ENCODE results near the gene COMT. TPM values are rescaled to one million over a fixed set of nuclear protein-coding genes. Genes with fewer than 3 reads are reported as not detected.
"Not testable (repeated sequence)": the region's sequence is repeated elsewhere in the genome, so short reads cannot be mapped to it uniquely, and the experiment has no call there.

Gene COMT
- total RNA-seq, 2 experiments from 2014 or later, result 76.1 to 79.6 TPM

GRCh38 chr22:19931514-19931913 is 10.1 kb upstream of the COMT start:
- Mint-ChIP-seq H3K36me3 (peaks cover 14% of the 10 kb centered on the region), H3K4me1 (no peaks in the 10 kb centered on the region), H3K4me3 (no peak overlapping the region), H3K9me3 (peaks cover 13% of the 10 kb centered on the region), H3K27ac (no peak overlapping the region), H3K27me3 (no peaks in the 10 kb centered on the region)
- DNase-seq, result no peak

DNA sequence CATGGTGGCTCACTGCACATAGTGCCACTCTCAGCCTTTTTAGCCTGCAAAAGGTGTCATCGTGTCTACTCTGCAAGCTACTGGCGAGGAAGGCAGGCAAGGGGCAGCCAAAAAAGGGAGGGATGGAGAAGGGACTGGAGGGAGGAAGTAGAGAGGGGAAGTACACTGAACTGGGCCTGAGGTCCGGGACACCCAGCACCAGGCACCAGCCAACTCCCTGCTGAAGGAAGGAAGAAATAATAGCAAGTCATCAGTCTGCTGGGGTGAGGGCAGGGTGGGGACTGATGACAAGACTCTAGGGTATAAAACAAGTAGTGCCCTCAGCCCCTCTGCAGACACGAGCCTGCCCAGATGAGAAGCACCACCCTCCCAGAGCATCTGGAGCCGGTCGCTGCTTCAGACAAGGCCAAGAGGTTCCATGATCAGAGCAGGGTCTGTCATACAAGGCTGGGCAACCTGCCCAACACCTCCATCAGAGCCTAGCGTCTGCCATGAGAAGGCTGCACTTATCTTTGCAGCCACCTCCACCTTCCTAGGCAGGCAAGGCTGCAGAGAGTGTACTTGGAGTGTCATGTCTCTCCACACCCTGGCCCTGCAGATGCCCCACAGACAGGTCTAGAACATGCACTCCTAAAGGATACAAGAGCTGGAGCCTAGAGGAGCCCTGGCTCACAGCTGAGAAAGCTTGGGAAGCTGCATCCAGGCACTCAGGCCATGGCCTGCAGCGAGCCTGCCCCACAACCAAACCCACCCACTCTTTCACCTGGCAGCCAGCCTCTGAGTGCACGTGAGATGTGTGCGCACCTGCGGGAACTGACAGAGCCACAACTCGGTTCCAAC is 9.0 kb upstream of the COMT start:
- Mint-ChIP-seq H3K4me1 (no peaks in the 10 kb centered on the region), H3K36me3 (peaks cover 25% of the 10 kb centered on the region), H3K27me3 (no peaks in the 10 kb centered on the region), H3K4me3 (no peak overlapping the region), H3K9me3 (peaks cover 16% of the 10 kb centered on the region), H3K27ac (no peak overlapping the region)
- DNase-seq, result no peak

- Mint-ChIP-seq H3K27ac (no peak overlapping the region), H3K36me3 (peaks cover 29% of the 10 kb centered on the region), H3K4me1 (no peaks in the 10 kb centered on the region)
Measured at GRCh38 chr22:19933341-19934241, 8.0 kb upstream of the COMT start.

GRCh38 chr22:19935123-19935718 is 6.4 kb upstream of the COMT start:
- Mint-ChIP-seq H3K9me3 (peaks cover 16% of the 10 kb centered on the region), H3K36me3 (peaks cover 29% of the 10 kb centered on the region)
- DNase-seq, H3K27ac Mint-ChIP-seq, H3K4me1 Mint-ChIP-seq, H3K4me3 Mint-ChIP-seq, H3K27me3 Mint-ChIP-seq: not testable (repeated sequence)

More at GRCh38 chr22:19933341-19934241, 8.0 kb upstream of the COMT start:
- H3K27me3 Mint-ChIP-seq, result no peaks in the 10 kb centered on the region
- no peak overlapping the region for H3K4me3 Mint-ChIP-seq
- H3K9me3 Mint-ChIP-seq, result peaks cover 16% of the 10 kb centered on the region
- no peak for DNase-seq

- H3K27me3 Mint-ChIP-seq, result no peaks in the 10 kb centered on the region
- peaks cover 16% of the 10 kb centered on the region for H3K9me3 Mint-ChIP-seq
- no peak overlapping the region for H3K4me3 Mint-ChIP-seq
- H3K27ac Mint-ChIP-seq, result no peak overlapping the region
- no peak for DNase-seq
- peaks cover 29% of the 10 kb centered on the region for H3K36me3 Mint-ChIP-seq
- H3K4me1 Mint-ChIP-seq, result peaks cover 9% of the 10 kb centered on the region
Measured at GRCh38 chr22:19936513-19936912, 5.1 kb upstream of the COMT start.

- H3K36me3 Mint-ChIP-seq, result peaks cover 38% of the 10 kb centered on the region
- no peak for DNase-seq
- H3K4me3 Mint-ChIP-seq, result no peak overlapping the region
- H3K27me3 Mint-ChIP-seq, result no peaks in the 10 kb centered on the region
- H3K27ac Mint-ChIP-seq, result no peak overlapping the region
- H3K4me1 Mint-ChIP-seq, result peaks cover 14% of the 10 kb centered on the region
- H3K9me3 Mint-ChIP-seq, result peaks cover 16% of the 10 kb centered on the region
Measured at GRCh38 chr22:19937616-19938473, 3.7 kb upstream of the COMT start.

- Mint-ChIP-seq H3K4me1 (peaks cover 25% of the 10 kb centered on the region), H3K36me3 (peaks cover 43% of the 10 kb centered on the region)
Measured at GRCh38 chr22:19940536-19941364, 822 bp upstream of the COMT start.

GRCh38 chr22:19942157-19943081 is 847 bp downstream of the COMT start:
- DNase-seq, result no peak
- no peaks in the 10 kb centered on the region for H3K27me3 Mint-ChIP-seq
- H3K27ac Mint-ChIP-seq, result peak overlapping the region; percentile 96
- peak overlapping the region; percentile 98 for H3K4me3 Mint-ChIP-seq
- H3K4me1 Mint-ChIP-seq, result peaks cover 39% of the 10 kb centered on the region
- H3K36me3 Mint-ChIP-seq, result peaks cover 33% of the 10 kb centered on the region
- H3K9me3 Mint-ChIP-seq, result peaks cover 2% of the 10 kb centered on the region

More at GRCh38 chr22:19940536-19941364, 822 bp upstream of the COMT start:
- no peak for DNase-seq
- Mint-ChIP-seq H3K27me3 (no peaks in the 10 kb centered on the region), H3K4me3 (peak overlapping the region; percentile 98), H3K27ac (peak overlapping the region; percentile 78), H3K9me3 (peaks cover 11% of the 10 kb centered on the region)

GRCh38 chr22:19943082-19944026 is 1.8 kb downstream of the COMT start:
- DNase-seq, result no peak
- peaks cover 27% of the 10 kb centered on the region for H3K36me3 Mint-ChIP-seq
- H3K4me1 Mint-ChIP-seq, result peaks cover 41% of the 10 kb centered on the region
- peak overlapping the region; percentile 96 for H3K27ac Mint-ChIP-seq
- H3K27me3 Mint-ChIP-seq, result no peaks in the 10 kb centered on the region
- H3K4me3 Mint-ChIP-seq, result peak overlapping the region; percentile 98
- peaks cover 2% of the 10 kb centered on the region for H3K9me3 Mint-ChIP-seq

DNA sequence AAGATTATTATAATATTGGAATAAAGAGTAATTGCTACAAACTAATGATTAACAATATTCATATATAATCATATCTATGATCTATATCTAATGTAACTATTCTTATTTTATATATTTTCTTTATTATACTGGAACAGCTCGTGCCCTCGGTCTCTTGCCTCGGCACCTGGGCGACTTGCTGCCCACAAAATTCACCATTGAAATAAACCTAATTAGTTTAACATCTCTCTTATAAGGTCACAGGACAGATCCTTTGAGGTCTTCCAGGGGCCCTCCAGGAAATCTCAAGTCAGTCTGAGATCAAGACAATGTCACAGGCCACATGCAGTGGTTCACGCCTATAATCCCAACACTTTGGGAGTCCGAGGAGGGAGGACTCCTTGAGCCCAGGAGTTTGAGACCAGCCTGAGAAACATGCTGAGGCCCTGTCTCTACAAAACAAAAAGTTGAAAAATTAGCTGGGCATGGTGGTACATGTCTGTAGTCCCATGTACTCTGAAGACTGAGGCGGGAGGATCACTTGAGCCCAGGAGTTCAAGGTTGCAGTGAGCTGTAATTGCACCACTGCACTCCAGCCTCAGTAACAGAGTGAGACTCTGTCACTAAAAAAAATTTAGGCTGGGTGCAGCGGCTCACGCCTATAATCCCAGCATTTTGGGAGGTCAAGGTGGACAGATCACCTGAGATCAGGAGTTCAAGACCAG is 6.6 kb downstream of the COMT start:
- Mint-ChIP-seq H3K4me3 (no peak overlapping the region), H3K9me3 (peaks cover 2% of the 10 kb centered on the region), H3K4me1 (peaks cover 29% of the 10 kb centered on the region), H3K36me3 (peaks cover 22% of the 10 kb centered on the region), H3K27ac (no peak overlapping the region), H3K27me3 (no peaks in the 10 kb centered on the region)
- DNase-seq, result no peak

GRCh38 chr22:19951346-19951745 is 9.8 kb downstream of the COMT start:
- H3K9me3 Mint-ChIP-seq, result no peaks in the 10 kb centered on the region
- no peak overlapping the region for H3K27ac Mint-ChIP-seq
- DNase-seq, result no peak
- peaks cover 14% of the 10 kb centered on the region for H3K36me3 Mint-ChIP-seq
- no peak overlapping the region for H3K4me3 Mint-ChIP-seq
- no peaks in the 10 kb centered on the region for H3K27me3 Mint-ChIP-seq
- peaks cover 21% of the 10 kb centered on the region for H3K4me1 Mint-ChIP-seq

All from activated naive CD8-positive, alpha-beta T cell treated with anti-CD3 and anti-CD28 coated beads for 36 hours (primary cell).